Esophagus mucosa (tissue), 1 donor: ENCODE measurements around the gene FHL3. TPM values are rescaled to one million over a fixed set of nuclear protein-coding genes. Genes with fewer than 3 reads are reported as not detected.
A peak's percentile ranks its signal among the peaks of the same experiment; 100 is the strongest.

Source experiments
- ATAC-seq: fragments of 200-7000 bp; cut with Tn5 transposase; one replicate; pipeline ENCODE4 v1.9.1; 2020
- total RNA-seq: library from RNA; stranded (reverse); gene quantifications from one replicate; pipeline ENCODE4 v1.2.4, GENCODE V29; 2023
- donor health status: DM: yes; HTN: yes; CAD: no.

FHL3 gene
- total RNA-seq, 1 donor from 2014 or later, result 10.6 TPM

DNA sequence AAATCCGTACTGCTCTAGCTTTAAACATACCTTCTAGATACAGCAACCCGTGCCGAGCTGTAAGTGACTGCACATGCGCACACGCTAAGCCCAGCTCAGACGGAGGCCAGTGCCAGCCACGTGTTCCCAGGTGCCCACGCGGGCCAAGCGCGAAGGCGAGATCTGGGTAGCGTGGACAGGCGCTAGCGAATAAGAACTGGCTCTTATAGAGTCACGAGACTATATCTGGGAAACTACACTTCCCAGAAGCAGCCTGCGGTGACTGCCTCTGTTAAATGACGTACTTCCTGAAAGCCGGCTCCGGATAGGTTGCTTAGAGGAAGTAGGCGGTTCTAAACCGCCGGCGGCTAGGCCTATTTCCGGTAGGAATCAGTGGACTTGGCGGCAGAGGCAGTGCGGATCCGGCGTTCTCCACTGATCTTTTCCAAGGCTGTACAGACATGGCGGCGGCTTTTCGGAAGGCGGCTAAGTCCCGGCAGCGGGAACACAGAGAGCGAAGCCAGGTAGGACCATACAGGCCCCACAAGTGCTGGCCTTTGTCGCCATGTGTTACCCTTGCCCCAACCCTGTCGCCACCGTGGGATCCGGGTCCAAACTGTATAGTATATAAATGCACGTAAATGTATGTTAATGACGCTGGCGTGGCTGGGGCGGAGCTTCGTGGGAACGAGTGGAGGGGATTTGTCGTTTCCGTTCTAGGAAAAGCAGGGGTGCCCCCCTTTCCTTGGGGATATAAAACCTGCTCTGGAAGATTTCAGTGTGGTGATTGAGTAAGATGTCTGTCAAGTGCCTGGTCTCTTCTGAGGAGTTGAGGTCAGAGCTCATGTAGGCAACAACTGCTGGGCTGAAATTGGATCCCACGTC is 7.3 kb upstream of the FHL3 start, which contains the start of gene UTP11:
UTP11 (plus strand) TSS at position 372 of the 864 bp plus-strand sequence; CDS start at position 441, 69 bp downstream.
- peak; percentile 97 for ATAC-seq

DNA sequence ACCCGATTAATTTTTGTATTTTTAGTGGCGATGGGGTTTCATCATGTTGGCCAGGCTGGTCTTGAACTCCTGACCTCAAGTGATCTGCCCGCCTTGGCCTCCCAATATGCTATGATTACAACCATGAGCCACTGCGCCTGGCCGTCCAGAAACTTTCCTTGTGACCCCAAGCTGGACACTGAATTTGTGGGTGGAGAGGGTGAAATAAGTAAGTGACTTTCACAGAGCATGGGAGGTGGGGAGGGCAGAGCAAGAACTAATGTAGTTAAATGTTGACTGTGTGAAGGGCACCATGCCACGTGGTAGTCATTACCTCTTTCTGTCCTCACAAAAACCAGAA is 4.5 kb upstream of the FHL3 start:
- no peak for ATAC-seq

DNA sequence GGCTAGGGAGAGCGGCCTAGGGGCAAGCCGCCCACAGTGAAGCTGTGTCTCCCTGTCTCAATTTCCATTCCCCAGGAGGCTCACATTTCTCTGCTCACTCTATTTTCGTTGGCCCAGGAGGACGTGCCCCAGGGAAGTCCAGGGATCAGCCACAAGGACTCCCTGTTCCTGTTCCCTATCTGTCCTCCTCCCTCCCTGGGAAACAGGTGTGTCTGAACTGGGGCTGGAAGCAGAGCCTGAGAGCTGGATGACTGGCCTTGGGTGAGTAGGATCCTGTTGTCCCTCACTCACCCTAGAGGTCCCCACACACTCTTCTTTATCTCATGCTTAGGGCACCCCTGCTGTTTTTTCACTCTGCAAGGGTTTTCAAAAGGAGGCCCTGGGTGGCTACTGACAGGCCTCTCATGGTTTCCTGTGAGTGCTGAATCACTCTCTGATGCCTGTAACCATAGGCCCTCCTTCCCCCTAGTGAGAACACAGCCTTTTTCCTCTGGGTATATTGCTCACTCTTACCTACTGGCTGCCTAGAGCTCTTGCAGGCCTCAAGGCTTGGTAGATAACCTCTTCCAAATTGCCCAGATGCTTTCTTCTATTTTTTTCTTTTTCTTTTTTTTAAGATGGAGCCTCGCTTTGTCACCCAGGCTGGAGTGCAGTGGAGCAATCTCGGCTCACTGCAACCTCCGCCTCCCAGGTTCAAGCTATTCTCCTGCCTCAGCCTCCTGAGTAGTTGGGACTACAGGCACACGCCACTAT is 4.0 kb upstream of the FHL3 start:
- ATAC-seq, result no peak

DNA sequence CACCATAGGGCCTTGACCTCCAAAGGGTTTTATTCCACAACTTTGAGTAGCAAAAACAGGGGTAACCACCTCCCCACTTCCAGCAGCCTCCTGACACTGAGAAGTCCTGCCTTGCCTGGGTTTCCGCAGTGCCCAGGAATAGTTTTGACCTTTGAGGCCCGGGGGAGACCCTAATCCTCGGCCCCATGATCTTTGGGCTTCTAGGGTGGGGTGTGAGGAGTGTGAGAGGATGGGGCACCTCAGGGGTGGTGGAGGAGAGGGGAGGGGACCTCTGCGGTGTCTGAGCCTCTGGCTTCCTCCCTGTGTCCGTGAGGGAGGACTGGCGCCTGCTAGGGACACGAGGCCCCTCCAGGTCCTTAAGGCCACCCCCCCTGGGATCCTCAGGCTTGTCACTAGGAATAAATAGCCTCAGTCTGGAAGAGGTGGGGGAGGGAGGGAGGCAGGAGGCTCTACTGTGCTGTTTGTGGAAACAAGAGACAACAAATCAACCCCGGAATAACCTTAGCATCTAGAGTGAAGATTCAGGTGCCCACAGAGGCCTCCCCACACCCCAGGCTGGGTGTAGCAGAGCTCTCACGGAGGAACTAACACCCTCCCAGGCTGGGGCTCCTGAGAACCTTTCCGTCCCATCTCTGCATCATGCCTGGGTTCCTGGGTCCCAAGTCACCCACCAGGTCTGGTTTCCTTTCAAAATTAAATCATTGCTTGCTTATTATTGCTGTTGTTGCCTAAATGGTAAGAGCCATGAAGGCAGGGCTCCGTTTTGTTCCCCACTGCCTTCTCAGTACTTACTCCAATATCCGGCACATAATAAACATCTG is 904 bp upstream of the FHL3 start:
- ATAC-seq, result no peak

DNA sequence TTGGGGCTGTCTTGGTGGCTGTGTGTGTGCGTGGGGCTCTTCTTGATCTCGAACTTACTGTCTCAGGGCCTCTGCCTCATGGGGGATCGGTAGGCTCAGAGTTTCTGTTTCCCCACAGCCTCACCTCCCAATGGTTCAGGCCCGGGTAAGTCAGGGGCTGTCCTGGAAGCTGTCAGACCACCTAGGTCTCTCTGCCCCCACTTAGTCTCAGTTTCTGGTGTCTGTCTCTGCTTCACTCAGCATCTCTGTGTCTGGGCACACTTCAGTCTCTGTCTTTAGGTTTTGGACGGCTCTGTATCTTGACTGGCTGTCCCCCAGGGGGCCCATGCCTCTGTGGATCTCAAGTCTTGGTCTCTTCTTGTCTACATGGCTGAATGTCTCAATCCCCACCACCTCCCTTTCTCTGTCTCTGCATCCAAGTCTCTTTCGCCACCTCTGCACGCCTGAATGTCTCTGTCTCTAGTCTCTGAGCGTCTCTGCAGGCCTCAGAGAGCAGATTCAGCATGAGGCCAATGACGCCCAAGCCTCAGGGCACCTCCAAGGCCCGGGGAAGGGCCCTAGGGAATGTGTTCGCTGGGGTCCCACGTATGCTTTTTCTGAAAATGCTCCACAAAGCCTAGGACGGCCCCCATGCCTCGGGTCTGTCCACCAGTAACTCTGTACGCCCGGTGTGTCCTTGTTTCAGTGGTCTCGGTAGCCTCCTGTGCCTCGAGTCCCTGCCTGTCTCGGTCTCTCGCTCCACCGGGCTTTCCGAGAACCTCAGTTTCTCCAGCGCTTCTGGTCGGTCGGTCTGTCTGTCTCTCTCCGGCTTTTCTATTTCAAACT is 818 bp downstream of the FHL3 start:
- ATAC-seq, result peak; percentile 9

DNA sequence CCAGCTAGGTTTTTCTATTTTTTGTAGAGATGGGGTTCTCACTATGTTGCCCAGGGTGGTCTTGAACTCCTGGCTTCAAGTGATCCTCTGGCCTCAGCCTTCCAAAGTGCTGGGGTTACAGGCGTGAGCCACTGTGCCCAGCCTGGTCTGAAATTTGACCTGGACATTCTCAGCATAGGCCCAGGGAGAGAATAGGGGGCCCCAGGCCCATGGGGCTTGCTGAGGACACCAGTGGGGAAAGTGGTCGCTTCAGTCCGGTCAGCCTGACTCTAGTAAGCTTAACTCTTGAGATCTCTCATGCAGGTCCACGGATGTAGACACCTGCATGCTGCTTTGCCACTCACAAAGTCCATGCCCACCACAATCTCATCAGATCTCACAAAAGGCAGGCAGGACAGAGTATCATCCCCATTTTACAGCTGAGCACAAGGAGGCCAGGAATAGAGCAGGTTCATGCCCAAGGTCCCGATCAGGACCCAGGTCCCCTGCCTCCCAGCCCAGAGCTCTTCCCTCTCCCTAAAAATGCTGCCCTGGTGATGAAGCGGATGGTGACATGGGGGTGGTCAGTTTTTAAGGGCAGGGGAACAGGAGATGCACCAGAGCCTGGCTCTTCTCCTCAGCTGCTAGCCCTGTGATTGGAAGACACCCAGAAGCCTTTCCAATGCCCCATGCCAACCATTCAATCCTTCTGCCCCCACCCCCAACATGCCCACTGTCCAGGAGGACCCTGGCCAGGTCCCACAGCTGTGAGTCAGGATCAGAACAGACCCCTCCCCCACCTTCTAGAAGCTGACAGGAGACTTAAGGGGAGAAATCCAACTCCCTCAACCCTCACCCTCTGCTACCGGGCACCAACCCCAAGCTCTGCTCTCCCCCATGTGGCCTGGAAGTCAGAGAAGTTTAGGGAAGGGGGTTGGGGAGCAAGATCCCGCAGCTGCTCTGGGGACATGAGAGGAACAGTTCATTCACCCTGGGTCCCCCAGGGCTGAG is 1.8 kb downstream of the FHL3 start:
- ATAC-seq, result no peak

DNA sequence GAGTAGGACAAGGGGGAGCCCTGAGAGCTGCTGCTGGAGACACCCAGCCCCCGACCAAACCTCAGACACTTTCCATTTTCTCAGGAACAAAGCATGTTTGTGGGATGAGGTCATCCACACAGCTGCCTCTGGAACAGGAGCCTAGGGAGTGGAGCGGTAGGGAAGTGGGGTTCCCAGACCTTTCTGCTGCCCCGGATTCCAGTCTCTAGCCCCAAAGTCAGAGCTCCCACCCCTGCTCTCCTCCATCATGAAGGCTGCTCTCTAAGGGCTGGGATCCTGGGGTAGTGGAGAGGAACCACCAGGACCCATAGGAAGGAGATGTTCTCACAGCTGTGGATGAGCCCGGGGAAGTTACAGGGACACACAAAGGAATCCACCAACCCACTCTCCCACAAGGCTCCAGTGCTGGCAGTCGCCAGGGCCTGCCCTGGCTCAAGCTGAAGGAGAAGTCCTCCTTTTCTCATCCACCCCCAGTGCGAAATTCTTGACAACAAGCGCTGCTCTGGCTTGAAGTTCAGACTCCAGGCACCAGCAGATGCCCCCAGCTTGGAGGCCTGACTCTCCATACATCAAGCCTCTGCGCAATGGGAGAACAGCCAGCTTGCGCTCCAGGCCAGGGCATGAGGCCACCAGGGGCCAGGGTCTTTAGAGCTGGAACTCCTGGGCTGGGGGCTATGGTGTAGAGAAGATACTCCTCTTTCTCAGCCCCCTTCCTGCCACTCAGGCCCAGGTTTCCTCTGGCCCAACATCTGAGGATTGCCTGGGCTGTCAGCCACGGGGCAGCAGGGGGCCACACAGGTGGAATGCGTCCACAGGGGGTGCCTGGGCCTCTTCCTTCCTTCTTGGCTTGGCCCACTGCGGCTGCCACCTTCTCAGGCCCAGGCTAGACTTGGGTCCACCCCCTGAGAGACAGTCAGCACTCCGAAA is 4.5 kb downstream of the FHL3 start:
- no peak for ATAC-seq

DNA sequence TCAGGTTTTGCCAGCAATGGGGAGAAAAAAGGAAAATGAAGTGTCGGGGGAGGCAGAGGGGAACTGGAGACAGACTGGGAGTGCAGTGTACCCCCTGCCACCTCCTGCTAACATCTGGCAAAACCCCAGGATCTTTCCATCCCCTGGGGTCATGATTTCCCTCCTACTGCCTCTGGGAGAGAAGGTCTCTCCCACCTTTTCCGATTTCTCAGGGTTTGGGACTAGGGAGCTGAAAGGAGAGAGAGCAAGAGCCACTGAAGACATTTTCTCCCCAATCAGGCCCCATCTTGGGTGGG is 5.1 kb downstream of the FHL3 start:
- ATAC-seq, result no peak

DNA sequence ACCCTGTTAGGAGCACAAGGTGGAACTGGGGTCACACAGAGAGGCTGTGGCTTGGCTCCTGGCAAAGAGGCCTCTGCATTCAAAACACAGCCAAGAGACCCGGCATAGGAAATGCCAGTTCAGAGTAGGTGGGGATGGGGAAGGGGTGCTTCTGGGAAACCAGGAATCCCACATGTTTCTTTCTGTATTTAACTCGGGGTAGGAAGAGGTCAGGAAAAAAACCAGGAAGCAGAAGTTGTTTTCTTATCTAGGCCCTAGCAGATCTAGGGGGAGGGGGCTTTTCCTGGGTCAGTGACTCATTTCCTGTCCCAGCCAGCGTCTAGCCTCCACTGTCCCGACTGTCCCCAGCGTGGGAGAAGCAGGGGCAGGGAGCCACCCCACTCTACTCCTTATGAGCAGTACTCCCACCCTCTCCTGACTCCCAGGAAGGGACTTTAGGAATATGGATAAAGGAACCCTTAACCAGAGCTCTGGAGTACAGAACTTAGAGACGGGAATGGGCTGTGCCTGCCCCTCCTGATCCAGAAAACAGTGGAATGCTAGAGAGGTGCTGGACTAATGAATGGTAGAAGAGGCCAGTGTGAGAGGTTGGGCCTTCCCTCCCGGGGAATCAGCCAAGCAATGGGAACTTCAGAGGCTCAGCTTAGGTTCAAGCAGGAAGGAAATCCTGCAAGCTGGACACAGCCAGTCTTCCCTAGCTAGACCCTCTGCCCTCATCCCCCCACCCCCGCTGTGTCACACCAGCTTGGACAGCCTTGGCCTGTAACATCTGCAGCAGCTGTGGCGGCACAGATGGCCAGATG is 5.7 kb downstream of the FHL3 start:
- ATAC-seq, result no peak

DNA sequence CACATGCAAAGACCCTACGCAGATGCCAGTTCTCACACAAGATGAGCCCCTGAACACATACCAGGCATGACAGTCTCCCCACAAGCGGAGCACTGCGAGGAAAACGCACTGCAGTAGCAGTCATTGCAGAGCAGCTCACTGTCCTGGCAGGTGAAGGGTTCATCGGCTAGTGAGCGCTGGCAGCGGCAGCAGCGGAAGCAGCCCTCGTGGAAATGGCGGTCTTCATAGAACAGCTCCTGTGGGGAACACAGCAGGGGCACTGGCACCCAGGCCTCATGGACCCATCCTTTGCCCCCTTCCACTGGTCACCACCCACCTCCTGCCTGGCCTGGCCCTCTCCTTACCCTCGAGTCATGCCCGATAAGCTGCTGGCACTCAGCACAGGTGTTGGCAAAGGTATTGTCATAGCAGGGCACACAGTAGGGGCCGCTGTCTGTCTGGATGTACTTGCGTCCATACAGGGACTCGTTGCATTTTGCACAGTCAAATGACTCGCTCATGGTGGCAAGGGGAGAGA is 6.3 kb downstream of the FHL3 start:
- ATAC-seq, result no peak

DNA sequence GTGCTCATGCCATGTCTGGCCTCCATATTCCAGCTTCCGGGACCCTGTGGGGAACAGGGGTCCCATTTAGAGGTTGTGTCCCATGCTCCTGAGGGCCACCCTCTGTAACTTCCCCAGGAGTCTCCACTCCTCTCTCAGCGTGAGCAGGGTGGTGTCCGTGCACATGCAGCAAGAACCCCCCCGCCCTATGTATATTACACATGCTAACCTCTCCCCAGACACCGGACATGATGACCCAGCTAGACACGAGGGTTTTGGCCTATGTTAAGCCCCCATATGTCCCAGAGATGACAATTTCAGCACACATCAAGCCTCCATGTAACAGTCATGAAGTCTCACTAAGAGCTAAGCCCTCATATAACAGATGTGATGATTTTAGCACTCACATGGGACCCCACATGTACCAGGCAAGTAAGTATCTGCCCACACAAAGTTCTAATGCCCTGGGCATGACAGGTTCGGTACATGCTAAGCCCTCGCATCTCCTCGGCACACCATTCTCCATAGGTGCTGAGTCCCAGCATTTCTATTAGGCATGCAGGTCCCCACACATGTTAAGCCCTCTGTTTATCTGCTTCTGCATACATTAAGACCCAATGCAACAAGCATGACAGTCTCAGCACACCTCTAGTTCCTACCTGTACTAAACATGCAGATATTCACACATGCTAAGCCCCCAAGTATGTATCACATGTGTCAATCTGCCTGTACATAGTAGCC is 7.1 kb downstream of the FHL3 start:
- ATAC-seq, result no peak

DNA sequence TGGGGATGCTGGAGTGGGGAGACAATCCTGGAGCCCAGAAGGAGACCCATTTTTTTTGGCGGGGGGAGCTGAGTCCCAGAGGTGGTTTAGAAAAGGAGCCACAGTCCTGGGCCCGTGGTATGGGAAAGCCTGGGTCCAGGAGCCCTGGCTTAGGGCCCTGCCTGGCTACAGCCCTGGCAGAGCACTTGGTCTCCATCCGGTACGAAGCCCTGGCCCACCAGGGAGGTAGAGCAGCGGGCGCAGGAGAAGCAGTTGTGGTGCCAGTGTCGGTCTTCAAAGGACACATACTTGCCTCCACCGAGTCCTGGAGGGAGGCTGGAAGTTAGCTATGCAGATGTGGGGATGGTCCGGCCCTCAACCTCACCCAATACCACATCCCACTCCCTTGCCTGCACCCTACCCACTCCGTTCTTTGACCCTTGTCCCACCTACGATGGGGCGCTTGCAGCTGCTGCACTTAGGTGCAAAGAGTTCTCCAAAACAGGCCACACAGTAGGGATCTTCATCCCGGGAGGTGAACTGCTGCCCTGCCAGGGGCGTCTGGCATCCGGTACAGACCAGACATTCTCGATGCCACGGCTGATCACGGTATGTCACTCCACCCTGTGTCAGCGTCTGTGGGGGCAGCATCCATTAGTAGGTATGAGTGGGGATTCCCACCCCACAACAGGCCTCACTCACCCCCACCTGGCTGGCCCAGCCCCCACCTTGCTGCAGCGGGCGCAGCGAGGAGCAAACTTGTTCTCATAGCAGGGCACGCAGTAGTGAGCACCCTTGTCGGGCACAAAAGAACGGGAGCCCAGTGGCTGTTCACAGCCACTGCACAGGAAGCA is 7.8 kb downstream of the FHL3 start:
- ATAC-seq, result no peak

DNA sequence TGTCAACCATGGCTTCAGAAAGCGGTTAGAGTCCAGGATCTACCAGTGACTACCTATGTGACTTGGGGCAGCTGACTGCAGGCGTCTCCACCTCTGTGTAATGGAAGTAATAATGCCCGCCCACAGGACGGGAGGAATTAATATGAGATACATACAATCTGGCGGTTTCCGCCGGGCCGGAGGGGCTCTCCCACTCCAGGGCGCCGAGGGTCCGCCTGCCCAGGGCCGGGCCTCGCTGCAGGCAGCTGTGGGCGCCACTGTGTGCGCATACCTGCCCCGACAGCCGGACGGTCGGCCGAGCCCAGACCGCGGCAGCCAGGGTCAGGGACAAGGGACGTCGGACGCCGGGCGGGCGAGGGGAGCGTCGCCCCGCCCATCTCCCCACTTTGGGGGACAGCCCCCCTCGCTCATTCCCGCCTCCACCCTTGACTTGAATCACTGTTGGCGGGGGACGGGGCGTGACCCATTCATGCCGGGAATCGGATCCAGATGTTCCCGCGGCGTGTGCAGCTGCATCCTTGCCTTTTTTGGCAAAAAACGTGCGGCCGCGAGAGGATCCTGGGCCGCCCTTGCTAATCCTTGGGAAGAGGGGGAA is 9.5 kb downstream of the FHL3 start:
- ATAC-seq, result peak; percentile 68

DNA sequence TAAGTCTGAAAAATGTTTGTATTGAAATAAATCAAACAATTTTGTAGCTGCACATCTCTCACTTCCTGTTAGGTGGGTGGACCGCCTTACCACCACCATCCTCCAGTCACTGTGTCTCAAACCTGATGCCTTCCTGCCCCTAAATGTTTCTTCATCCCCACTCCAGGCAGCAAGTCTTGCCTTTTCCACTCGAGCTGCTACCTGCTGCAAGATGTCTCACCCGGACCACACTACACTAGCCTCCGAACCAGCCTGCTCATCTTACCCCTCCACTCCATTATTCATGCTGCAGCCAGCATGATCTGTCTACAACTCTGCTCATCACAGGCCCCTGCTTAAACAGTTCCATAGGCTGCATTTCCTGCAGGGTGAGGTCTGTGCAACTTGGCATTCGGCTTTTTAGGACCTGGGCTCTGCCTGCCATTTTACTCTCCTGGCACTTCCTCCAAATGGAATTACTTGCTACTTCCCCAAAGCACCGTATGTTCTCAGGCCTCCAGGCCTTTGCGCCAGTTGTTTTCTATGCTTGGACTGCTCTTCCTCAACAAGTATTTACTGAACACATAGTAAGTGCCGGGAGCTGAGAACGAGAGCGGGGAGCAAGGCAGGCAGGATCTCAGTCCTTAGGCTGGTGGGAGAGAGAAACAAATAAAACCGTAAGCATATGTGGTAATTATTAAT is 10.3 kb downstream of the FHL3 start:
- no peak for ATAC-seq

DNA sequence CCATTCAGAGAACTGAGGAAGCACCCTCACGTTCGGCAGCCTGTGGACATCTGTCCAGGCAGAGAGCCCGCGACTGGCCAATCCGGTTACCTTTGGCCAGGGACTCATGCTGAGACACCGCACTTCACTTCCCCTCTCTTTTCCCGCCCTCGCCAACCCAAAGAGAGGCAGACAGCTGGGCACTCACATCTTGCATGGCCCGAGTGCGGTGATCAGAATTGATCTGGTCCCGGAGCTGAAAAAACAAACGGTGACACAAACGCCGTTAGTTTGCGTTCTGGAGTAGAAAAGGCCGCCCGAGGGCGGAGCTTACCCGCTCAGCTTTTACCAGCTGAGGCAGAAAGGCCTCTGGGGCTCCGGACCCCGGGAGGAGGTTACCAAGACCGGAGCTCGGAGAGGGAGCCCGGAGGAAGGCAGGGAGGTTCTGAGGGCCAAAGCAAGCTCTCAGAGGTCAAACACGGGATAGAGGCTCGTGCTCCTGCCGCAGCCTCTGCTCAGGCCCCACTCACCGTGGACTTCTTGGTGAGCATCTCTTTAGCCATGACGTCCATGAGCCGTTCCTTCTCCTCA is 15.9 kb downstream of the FHL3 start:
- peak; percentile 42 for ATAC-seq

DNA sequence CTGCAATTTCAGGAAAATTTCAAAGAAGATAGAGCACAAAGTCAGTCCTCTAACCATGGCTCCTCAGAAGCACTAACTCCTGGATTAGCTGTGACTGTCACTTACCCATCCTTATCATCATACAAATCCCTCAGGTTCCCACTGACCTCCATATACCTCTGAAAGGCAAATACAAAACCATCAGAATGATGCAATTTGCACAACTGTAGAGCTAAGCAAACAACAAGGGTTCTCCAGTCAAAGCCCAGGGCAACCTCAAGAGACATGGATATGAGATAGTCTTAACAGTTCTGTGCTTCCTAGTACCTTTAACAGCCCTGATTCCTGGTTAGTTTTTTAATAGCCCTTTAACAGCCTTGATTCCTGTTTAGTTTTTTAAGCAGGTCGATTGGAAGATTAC is 17.6 kb downstream of the FHL3 start:
- no peak for ATAC-seq
